Sigmoid colon (tissue), 3 donors: ENCODE measurements around the gene OR2M3.

ENCODE experiments used
- CTCF ChIP-seq, 4 experiments: fragments of 450-650 bp in 3 of 4; fragments of 200-600 bp in 1 of 4; IDR thresholded peaks; one replicate each; pipeline ENCODE4 v1.5.1; 2016 to 2019; ENCODE audit warnings: antibody characterized with exemption in 4 of 4, mild to moderate bottlenecking in 3 of 4, moderate library complexity in 2 of 4
- POLR2A ChIP-seq, 2 donors: fragments of 450-650 bp; IDR thresholded peaks; one replicate each; pipeline ENCODE4 v1.6.1; 2016; ENCODE audit warnings: antibody characterized with exemption in 2 of 2, mild to moderate bottlenecking in 2 of 2, moderate library complexity in 2 of 2

GRCh38 chr1:248189026-248189425, 8.0 kb upstream of the OR2M3 start:
- TF ChIP-seq CTCF (IDR thresholded peaks at IDR 0.05) (no peak), POLR2A (IDR thresholded peaks at IDR 0.05) (no peak)
